HG03558 (cell line): ENCODE results near the gene PGAM5.
"Not testable (repeated sequence)": the region's sequence is repeated elsewhere in the genome, so short reads cannot be mapped to it uniquely, and the experiment has no call there.

Source experiments
- ATAC-seq: cut with Tn5 transposase; IDR thresholded peaks from one replicate; pipeline ENCODE4 v1.9.1; 2021; ENCODE audit warnings: moderate number of reproducible peaks; ENCODE audit not compliant: unreplicated experiment; ENCODE audit errors: extremely low read depth

The PGAM5 gene

GRCh38 chr12:132687211-132688164 lies 23.2 kb upstream of the PGAM5 start, which contains the start of the genes POLE and PXMP2:
POLE (minus strand) TSS chr12:132687342; CDS start chr12:132687315, 27 bp downstream.
PXMP2 (plus strand) TSS chr12:132687587; CDS start chr12:132687671, 84 bp downstream.
- ATAC-seq = peak; percentile 77

GRCh38 chr12:132689227-132689626 lies 21.4 kb upstream of the PGAM5 start:
- no peak for ATAC-seq

- no peak for ATAC-seq
These were observed 20.5 kb upstream of the PGAM5 start for GRCh38 chr12:132690112-132690511.

GRCh38 chr12:132692030-132692429 lies 18.6 kb upstream of the PGAM5 start:
- ATAC-seq = not testable (repeated sequence)

- not testable (repeated sequence) for ATAC-seq
These were observed 15.8 kb upstream of the PGAM5 start for GRCh38 chr12:132694888-132695287.

GRCh38 chr12:132695431-132695830 lies 15.2 kb upstream of the PGAM5 start:
- ATAC-seq = no peak

- no peak for ATAC-seq
These were observed 12.3 kb upstream of the PGAM5 start for GRCh38 chr12:132698341-132698740.

- ATAC-seq = no peak
These were observed 10.3 kb upstream of the PGAM5 start for GRCh38 chr12:132700212-132700822.

GRCh38 chr12:132702640-132703039 lies 8.0 kb upstream of the PGAM5 start:
- no peak for ATAC-seq

- ATAC-seq = no peak
These were observed 7.0 kb upstream of the PGAM5 start for GRCh38 chr12:132703641-132704040.

- ATAC-seq = no peak
These were observed 3.4 kb upstream of the PGAM5 start for GRCh38 chr12:132707241-132707640.

GRCh38 chr12:132708150-132708549 lies 2.5 kb upstream of the PGAM5 start:
- ATAC-seq = no peak

- ATAC-seq = no peak
These were observed 618 bp upstream of the PGAM5 start for GRCh38 chr12:132710043-132710404.

- no peak for ATAC-seq
These were observed 620 bp downstream of the PGAM5 start for GRCh38 chr12:132711080-132711843.

GRCh38 chr12:132713123-132713522 lies 2.5 kb downstream of the PGAM5 start:
- no peak for ATAC-seq

GRCh38 chr12:132715874-132716273 lies 5.2 kb downstream of the PGAM5 start:
- ATAC-seq = no peak

- ATAC-seq = no peak
These were observed 5.7 kb downstream of the PGAM5 start for GRCh38 chr12:132716356-132716755.

GRCh38 chr12:132717011-132717410 lies 6.4 kb downstream of the PGAM5 start:
- ATAC-seq = no peak

- ATAC-seq = no peak
These were observed 7.1 kb downstream of the PGAM5 start for GRCh38 chr12:132717531-132718387.

- no peak for ATAC-seq
These were observed 8.0 kb downstream of the PGAM5 start for GRCh38 chr12:132718644-132719043.
